GM12865 (cell line): ENCODE measurements around the gene RGS1.

Experiments
- DNase-seq: peaks from one replicate; pipeline ENCODE4 v3.0.0; 2010; ENCODE audit warnings: low read depth
- H3K4me3 ChIP-seq: 2 replicates; pipeline ENCODE4 v1.5.1; 2011; ENCODE audit warnings: mild to moderate bottlenecking, low read depth, low read length, control low read depth
- CTCF ChIP-seq: IDR thresholded peaks from 2 replicates; pipeline ENCODE4 v1.5.1; 2011; ENCODE audit warnings: low read length, control low read depth, low read depth, inconsistent platforms; ENCODE audit not compliant: insufficient read depth; ENCODE audit errors: missing control alignments

RGS1 gene

GRCh38 chr1:192565946-192566345, 9.6 kb upstream of the RGS1 start:
- H3K4me3 ChIP-seq = no peak overlapping the region
- no peak for TF ChIP-seq CTCF
- DNase-seq = no peak

DNA sequence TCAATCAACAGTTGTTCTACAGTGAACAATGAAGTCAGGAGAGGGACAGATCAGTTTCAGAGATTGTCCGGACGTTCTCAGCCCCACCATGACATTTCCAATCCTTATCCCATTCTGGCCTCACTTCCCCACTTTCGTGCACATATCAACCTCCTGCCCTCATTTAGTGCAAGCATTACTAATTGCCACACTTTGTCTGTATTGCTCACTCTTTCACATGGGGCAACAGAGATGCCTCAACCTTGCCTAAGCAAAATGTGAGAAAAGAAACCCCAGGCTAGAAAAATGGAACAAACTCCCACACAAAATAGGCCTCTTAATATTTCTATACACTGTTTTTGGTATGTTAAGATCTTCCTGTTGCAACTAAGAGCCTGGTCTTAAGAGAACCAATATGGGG, 8.9 kb upstream of the RGS1 start:
- no peak overlapping the region for H3K4me3 ChIP-seq
- no peak for TF ChIP-seq CTCF
- no peak for DNase-seq

DNA sequence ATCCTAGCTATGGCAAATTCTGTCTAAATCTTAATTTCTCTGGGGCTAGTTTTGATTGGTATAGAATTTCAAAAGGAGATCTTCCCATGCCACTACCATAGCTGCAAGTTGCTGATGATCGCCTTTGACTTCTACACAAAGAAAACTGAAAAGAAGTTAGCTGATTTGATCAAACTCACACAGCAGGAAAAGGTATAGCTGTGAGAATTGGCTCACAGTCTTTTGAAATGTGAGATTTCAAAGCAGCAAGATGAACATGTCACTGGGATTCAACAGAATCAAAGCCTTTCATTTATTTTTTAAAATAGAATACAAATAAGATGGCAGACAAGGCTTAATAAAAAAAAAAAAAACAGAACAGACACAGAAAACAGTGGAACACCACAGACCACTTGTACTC, 7.5 kb upstream of the RGS1 start:
- no peak for TF ChIP-seq CTCF
- no peak overlapping the region for H3K4me3 ChIP-seq
- no peak for DNase-seq

DNA sequence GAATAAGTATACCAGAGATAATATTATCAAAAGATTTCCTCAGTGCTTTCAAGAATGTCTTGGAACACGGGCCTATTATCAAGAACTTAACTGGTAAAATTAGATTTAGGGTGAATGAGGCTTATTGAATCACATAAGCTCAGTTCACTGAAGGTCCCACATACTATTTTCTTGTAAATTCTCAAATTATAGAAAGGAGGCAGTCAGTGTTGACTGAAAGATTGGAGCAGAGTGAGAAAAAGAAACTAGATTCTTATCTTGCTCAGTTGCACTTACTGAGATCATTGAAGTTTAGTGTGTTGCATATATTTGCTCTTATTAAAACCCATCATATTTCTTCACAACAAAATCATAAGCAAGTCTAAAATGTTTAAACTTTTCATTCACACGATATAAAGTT, 3.9 kb upstream of the RGS1 start:
- no peak for DNase-seq
- TF ChIP-seq CTCF = no peak
- no peak overlapping the region for H3K4me3 ChIP-seq

GRCh38 chr1:192573499-192573898, 2.1 kb upstream of the RGS1 start:
- DNase-seq = no peak
- TF ChIP-seq CTCF = no peak
- H3K4me3 ChIP-seq = no peak overlapping the region

DNA sequence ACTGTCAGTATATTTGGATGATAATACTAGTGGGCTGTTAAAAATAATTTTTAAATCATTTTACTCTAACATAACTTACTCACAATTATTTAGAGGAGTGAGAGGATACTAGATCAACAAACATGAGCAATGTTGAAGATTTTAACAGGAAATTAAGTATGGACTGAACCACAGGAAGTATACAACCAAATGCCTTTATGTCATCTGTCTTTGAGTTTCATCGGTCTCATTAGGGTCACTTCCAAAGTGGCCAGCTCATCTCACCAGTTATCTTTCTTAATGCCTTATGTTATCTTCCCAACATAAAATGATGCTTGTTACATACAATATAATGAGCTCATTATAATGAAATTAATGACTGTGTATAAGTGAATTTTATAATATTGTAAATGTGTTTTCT, 1.5 kb upstream of the RGS1 start:
- no peak for TF ChIP-seq CTCF
- no peak overlapping the region for H3K4me3 ChIP-seq
- DNase-seq = no peak
